RWPE1 (cell line): ENCODE data around the gene LRRC42.

Source experiments
- CTCF ChIA-PET: fragments of 350-600 bp; sonication (Branson Sonifier 250); formaldehyde crosslinking; extraction: SDS; loops from one replicate; lab custom pipeline; 2021; lab: Yijun Ruan, JAX
- POLR2A ChIA-PET: fragments of 400-600 bp; formaldehyde crosslinking; extraction: SDS; loops from one replicate; lab custom pipeline; 2020; ENCODE audit warnings: antibody characterized with exemption; ENCODE audit not compliant: low non-redundant PET; lab: Yijun Ruan, JAX
- DNase-seq: peaks from one replicate; pipeline ENCODE4 v3.0.0; 2012; ENCODE audit warnings: low spot score
- H3K27ac ChIP-seq: fragments of 450-650 bp; 2 replicates; pipeline ENCODE4 v1.5.1; 2017
- TF ChIP-seq, protein P1 (sequence below): fragments of 450-650 bp; conservative IDR thresholded peaks from 2 replicates; pipeline ENCODE4 v1.5.1; 2017; ENCODE audit warnings: low read depth, mild to moderate bottlenecking

LRRC42 gene

DNA sequence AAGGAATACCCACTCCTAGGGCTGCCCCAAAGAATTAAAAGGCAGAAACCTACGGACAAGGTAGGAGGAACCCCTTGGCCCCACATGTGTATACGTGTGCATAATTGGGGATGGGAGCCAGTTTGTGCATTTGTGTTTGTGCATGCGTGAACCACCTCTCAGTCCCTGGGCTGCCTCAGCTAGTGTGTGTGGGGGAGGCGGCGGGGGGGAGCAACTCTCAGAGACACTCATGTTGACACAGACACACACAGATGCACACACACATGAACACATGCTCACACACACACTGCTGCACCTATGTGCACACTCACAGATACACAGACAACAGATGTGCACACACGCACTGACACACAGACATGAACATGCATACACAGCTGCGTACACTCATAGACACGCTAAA is 66.7 kb downstream of the LRRC42 start:
- ChIA-PET CTCF (no interaction called here), POLR2A (no interaction called here)
- TF ChIP-seq, protein P1, sequence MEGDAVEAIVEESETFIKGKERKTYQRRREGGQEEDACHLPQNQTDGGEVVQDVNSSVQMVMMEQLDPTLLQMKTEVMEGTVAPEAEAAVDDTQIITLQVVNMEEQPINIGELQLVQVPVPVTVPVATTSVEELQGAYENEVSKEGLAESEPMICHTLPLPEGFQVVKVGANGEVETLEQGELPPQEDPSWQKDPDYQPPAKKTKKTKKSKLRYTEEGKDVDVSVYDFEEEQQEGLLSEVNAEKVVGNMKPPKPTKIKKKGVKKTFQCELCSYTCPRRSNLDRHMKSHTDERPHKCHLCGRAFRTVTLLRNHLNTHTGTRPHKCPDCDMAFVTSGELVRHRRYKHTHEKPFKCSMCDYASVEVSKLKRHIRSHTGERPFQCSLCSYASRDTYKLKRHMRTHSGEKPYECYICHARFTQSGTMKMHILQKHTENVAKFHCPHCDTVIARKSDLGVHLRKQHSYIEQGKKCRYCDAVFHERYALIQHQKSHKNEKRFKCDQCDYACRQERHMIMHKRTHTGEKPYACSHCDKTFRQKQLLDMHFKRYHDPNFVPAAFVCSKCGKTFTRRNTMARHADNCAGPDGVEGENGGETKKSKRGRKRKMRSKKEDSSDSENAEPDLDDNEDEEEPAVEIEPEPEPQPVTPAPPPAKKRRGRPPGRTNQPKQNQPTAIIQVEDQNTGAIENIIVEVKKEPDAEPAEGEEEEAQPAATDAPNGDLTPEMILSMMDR: no peak
- no peak for DNase-seq
- no peak overlapping the region for H3K27ac ChIP-seq

DNA sequence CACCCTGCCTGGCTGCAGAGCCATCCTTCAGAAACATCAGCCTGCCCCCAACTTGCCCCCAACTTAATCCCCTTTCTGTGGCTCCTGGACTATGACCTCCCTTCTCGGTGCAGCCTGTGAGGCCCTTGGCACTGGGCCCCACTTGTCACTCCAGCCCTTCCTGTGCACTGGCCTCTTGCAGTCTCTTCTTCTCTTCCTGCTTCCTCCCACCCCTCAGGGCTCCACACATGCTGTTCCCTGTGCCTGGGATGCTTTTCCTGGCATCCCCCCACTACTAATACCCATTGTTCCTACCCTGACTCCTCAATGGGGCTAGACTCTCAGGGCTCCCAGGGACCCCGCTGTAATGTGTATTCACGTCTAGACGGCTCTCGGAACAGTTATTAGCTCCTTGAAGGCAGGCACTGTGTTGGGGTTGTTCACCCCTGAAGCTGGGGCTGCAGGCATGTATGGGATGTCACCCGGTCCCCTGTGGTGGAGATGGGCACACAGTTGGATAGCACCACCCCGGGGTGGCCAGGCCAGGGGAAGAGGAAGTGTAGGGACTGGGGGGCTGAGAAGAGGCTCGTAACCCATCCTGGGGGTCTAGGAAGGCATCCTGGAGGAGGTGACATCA is 67.4 kb downstream of the LRRC42 start:
- ChIA-PET CTCF (no interaction called here), POLR2A (no interaction called here)
- TF ChIP-seq, protein P1: no peak
- no peak overlapping the region for H3K27ac ChIP-seq
- no peak for DNase-seq

DNA sequence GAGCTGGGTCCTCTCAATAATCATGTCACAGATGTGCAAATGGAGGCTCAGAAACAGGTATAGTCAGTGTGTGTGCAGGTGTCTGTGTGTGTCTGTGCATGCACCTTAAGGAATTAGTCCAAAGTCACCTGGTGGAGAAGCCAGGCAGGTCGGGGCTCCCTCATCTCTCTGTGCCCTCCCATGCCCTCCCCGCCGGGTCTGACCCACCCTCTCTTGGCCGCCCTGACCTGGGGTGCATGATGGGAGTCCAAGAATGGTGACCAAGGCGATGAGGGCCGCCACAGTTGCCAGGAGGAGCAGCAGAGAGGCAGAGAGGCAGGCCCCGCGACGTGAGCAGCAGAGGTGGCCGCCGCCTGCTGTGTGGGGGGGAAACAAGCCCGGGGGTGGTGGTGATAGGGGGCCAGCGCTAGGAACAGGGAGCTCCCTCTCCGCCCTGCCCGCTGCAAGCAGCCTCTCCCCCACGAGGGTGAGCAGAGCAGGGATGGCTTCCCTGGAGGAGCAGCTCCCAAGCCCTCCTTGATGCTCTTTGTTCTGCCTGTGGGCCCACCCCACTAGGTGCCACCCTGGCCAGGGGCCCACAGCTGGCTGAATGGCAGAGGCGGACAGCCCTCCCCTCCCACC is 68.0 kb downstream of the LRRC42 start:
- CTCF ChIA-PET: no interaction called here
- POLR2A ChIA-PET: interaction anchor here (0.9 kb wide), 1 partner anchor 44 kb away, joined by 4 read pairs; no protein-coding TSS in a partner anchor
- TF ChIP-seq, protein P1: no peak
- H3K27ac ChIP-seq: no peak overlapping the region
- DNase-seq: no peak

- peak overlapping the region; percentile 6; the same call in 1 of the 2 replicates for H3K27ac ChIP-seq
- ChIA-PET CTCF (no interaction called here), POLR2A (interaction anchor here (0.9 kb wide), 1 partner anchor 127 kb away, joined by 3 read pairs; the partner anchor contains the start of gene YIPF1)
- DNase-seq: peak; percentile 86
- TF ChIP-seq, protein P1: no peak
Observed at GRCh38 chr1:54016343-54017282, 70.5 kb downstream of the LRRC42 start.
